H9 (cell line): ENCODE data around the gene GRIPAP1. TPM values are rescaled to one million over a fixed set of nuclear protein-coding genes. Genes with fewer than 3 reads are reported as not detected.

Source experiments
- DNase-seq: peaks from one replicate; pipeline ENCODE4 v3.0.0-alpha.2; 2017
- H2AFZ ChIP-seq: one replicate; pipeline ENCODE4 v1.6.1; 2013; ENCODE audit warnings: mild to moderate bottlenecking, low read length, control low read depth, moderate library complexity
- H2AK5ac ChIP-seq: 2 replicates; pipeline ENCODE4 v1.6.1; 2013; ENCODE audit warnings: low read length, control low read depth, mixed read lengths; ENCODE audit not compliant: insufficient read length
- H2BK120ac ChIP-seq: one replicate; pipeline ENCODE4 v1.6.1; 2013; ENCODE audit warnings: low read depth, mild to moderate bottlenecking, low read length, control low read depth, inconsistent platforms; ENCODE audit not compliant: poor library complexity, severe bottlenecking
- H2BK12ac ChIP-seq: 2 replicates; pipeline ENCODE4 v1.6.1; 2013; ENCODE audit warnings: low read length, control low read depth, mixed read lengths, low read depth; ENCODE audit not compliant: insufficient read length
- H2BK15ac ChIP-seq: 2 replicates; pipeline ENCODE4 v1.6.1; 2013; ENCODE audit warnings: low read depth, low read length, control low read depth
- H2BK20ac ChIP-seq: one replicate; pipeline ENCODE4 v1.6.1; 2013; ENCODE audit warnings: low read depth, mild to moderate bottlenecking, low read length, control low read depth, inconsistent platforms; ENCODE audit not compliant: poor library complexity, severe bottlenecking
- H2BK5ac ChIP-seq: 2 replicates; pipeline ENCODE4 v1.6.1; 2013; ENCODE audit warnings: low read length, control low read depth, mixed read lengths; ENCODE audit not compliant: insufficient read length
- H3K14ac ChIP-seq: 2 replicates; pipeline ENCODE4 v1.6.1; 2013; ENCODE audit warnings: low read length, control low read depth; ENCODE audit not compliant: insufficient read depth
- H3K18ac ChIP-seq: 2 replicates; pipeline ENCODE4 v1.6.1; 2013; ENCODE audit warnings: low read depth, mild to moderate bottlenecking, mixed read lengths, low read length, control low read depth; ENCODE audit not compliant: insufficient read length
- H3K23ac ChIP-seq: 2 replicates; pipeline ENCODE4 v1.6.1; 2013; ENCODE audit warnings: low read length, control low read depth, mixed read lengths, low read depth; ENCODE audit not compliant: insufficient read length
- H3K23me2 ChIP-seq: 2 replicates; pipeline ENCODE4 v1.6.1; 2013; ENCODE audit warnings: low read depth, mild to moderate bottlenecking, mixed read lengths, low read length, control low read depth; ENCODE audit not compliant: insufficient read length, poor library complexity, severe bottlenecking
- H3K27ac ChIP-seq: 2 replicates; pipeline ENCODE4 v1.5.1; 2013; ENCODE audit warnings: low read length, control low read depth, mixed read lengths, low read depth; ENCODE audit not compliant: insufficient read length
- H3K27me3 ChIP-seq: 2 replicates; pipeline ENCODE4 v1.6.1; 2013; ENCODE audit warnings: low read length, control low read depth, inconsistent platforms; ENCODE audit not compliant: insufficient read depth
- H3K4ac ChIP-seq: 2 replicates; pipeline ENCODE4 v1.6.1; 2013; ENCODE audit warnings: low read depth, mild to moderate bottlenecking, control low read depth, inconsistent platforms, low read length, moderate library complexity
- H3K4me1 ChIP-seq: 2 replicates; pipeline ENCODE4 v1.6.1; 2013; ENCODE audit warnings: low read length, control low read depth, inconsistent platforms; ENCODE audit not compliant: insufficient read depth
- H3K4me2 ChIP-seq: 2 replicates; pipeline ENCODE4 v1.6.1; 2013; ENCODE audit warnings: low read length, control low read depth, mixed read lengths; ENCODE audit not compliant: insufficient read length, insufficient read depth
- H3K56ac ChIP-seq: 2 replicates; pipeline ENCODE4 v1.6.1; 2013; ENCODE audit warnings: low read depth, mild to moderate bottlenecking, mixed read lengths, low read length, control low read depth; ENCODE audit not compliant: insufficient read length
- H3K79me1 ChIP-seq: 2 replicates; pipeline ENCODE4 v1.6.1; 2013; ENCODE audit warnings: low read depth, mild to moderate bottlenecking, moderate library complexity, low read length, control low read depth, inconsistent platforms; ENCODE audit not compliant: insufficient read depth, poor library complexity, severe bottlenecking
- H3K79me2 ChIP-seq: 2 replicates; pipeline ENCODE4 v1.6.1; 2013; ENCODE audit warnings: low read length, control low read depth, inconsistent platforms; ENCODE audit not compliant: insufficient read depth
- H3K9ac ChIP-seq: 2 replicates; pipeline ENCODE4 v1.6.1; 2013; ENCODE audit warnings: low read length, control low read depth, mixed read lengths; ENCODE audit not compliant: insufficient read length; ENCODE audit errors: extremely low read depth
- H3K9me3 ChIP-seq: one replicate; pipeline ENCODE4 v1.6.1; 2013; ENCODE audit warnings: low read depth, low read length, inconsistent platforms; ENCODE audit not compliant: control insufficient read depth
- H3T11ph ChIP-seq: one replicate; pipeline ENCODE4 v1.6.1; 2013; ENCODE audit warnings: mild to moderate bottlenecking, low read length, control low read depth, inconsistent platforms
- H4K20me1 ChIP-seq: one replicate; pipeline ENCODE4 v1.6.1; 2013; ENCODE audit not compliant: control insufficient read depth, insufficient read length, insufficient read depth
- H4K5ac ChIP-seq: 2 replicates; pipeline ENCODE4 v1.6.1; 2013; ENCODE audit warnings: low read depth, mild to moderate bottlenecking, mixed read lengths, low read length, control low read depth; ENCODE audit not compliant: insufficient read length
- H4K8ac ChIP-seq: replicated peaks from 2 replicates; pipeline ENCODE4 v1.6.1; 2013; ENCODE audit warnings: low read length, control low read depth, mixed read lengths, low read depth; ENCODE audit not compliant: insufficient read length
- H4K91ac ChIP-seq: 2 replicates; pipeline ENCODE4 v1.6.1; 2013; ENCODE audit warnings: low read depth, mild to moderate bottlenecking, moderate library complexity, mixed read lengths, low read length, control low read depth; ENCODE audit not compliant: insufficient read length
- H3K27ac Mint-ChIP-seq, 3 experiments: 2 replicates in 2 of 3; 3 replicates in 1 of 3; pipeline ENCODE4 v1.8.0; 2020 to 2021; ENCODE audit warnings: mixed read lengths in 3 of 3, mild to moderate bottlenecking in 1 of 3, moderate library complexity in 1 of 3
- H3K27me3 Mint-ChIP-seq: 2 replicates; pipeline ENCODE4 v1.8.0; 2021; ENCODE audit warnings: low read depth, mild to moderate bottlenecking, moderate library complexity, mixed read lengths
- H3K36me3 Mint-ChIP-seq, 3 experiments: 2 replicates in 2 of 3; 3 replicates in 1 of 3; pipeline ENCODE4 v1.8.0; 2020 to 2021; ENCODE audit warnings: low read depth in 3 of 3, mixed read lengths in 3 of 3; ENCODE audit not compliant: insufficient read depth in 1 of 3
- H3K4me1 Mint-ChIP-seq, 2 experiments: 2 replicates each; pipeline ENCODE4 v1.8.0; 2020; ENCODE audit warnings: mixed read lengths in 2 of 2
- H3K4me3 Mint-ChIP-seq, 2 experiments: 2 replicates in 1 of 2; 3 replicates in 1 of 2; pipeline ENCODE4 v1.8.0; 2020 to 2021; ENCODE audit warnings: mild to moderate bottlenecking in 2 of 2, mixed read lengths in 2 of 2, moderate library complexity in 1 of 2
- H3K9me3 Mint-ChIP-seq, 2 experiments: 2 replicates in 1 of 2; 3 replicates in 1 of 2; pipeline ENCODE4 v1.8.0; 2020; ENCODE audit warnings: mild to moderate bottlenecking in 2 of 2, mixed read lengths in 2 of 2, moderate library complexity in 1 of 2
- CTCF ChIP-seq: fragments of 200-600 bp; sonication (generic); conservative IDR thresholded peaks from 3 replicates; pipeline ENCODE4 v1.8.0; 2021; ENCODE audit warnings: antibody characterized with exemption, mild to moderate bottlenecking
- WGBS: extraction: QIAGEN DNeasy Blood & Tissue Kit; methylation state at CpG from one replicate; pipeline ENCODE4 v1.1.7; 2013; ENCODE audit warnings: missing lambda C conversion rate, low lambda C conversion rate, mixed read lengths; ENCODE audit not compliant: insufficient read length; ENCODE audit errors: extremely low coverage; 5-methylcytosine and 5-hydroxymethylcytosine counted together
- total RNA-seq: library from RNA; stranded (reverse); gene quantifications from 2 replicates; pipeline ENCODE4 v1.2.1, GENCODE V29; 2021

GRIPAP1 gene
- total RNA-seq, 1 experiment from 2014 or later = 71.8 TPM

- Histone ChIP-seq H3T11ph (no peak overlapping the region), H2BK20ac (no peak overlapping the region), H3K4me1 (peaks cover 4% of the 10 kb centered on the region; the same call in 1 of the 2 replicates), H3K23ac (no peak overlapping the region), H4K91ac (no peak overlapping the region), H2BK12ac (no peak overlapping the region), H3K56ac (no peak overlapping the region), H3K18ac (no peak overlapping the region), H2BK15ac (no peak overlapping the region), H2BK5ac (no peak overlapping the region), H3K27ac (no peak overlapping the region), H3K79me1 (no peaks in the 10 kb centered on the region), H3K9me3 (no peaks in the 10 kb centered on the region), H3K4ac (no peak overlapping the region), H2BK120ac (no peak overlapping the region), H2AK5ac (no peak overlapping the region), H4K8ac (no peak overlapping the region), H3K9ac (no peak overlapping the region), H4K20me1 (no peaks in the 10 kb centered on the region), H2AFZ (no peak overlapping the region), H3K4me2 (no peak overlapping the region), H3K79me2 (peaks cover 3% of the 10 kb centered on the region; the same call in 1 of the 2 replicates), H3K23me2 (no peaks in the 10 kb centered on the region), H3K27me3 (no peaks in the 10 kb centered on the region), H3K14ac (no peak overlapping the region), H4K5ac (no peak overlapping the region)
- no peak overlapping the region for H3K4me3 Mint-ChIP-seq
- WGBS = no CpG with 5 or more reads among the region's 2 CpGs
- no peak overlapping the region for H3K27ac Mint-ChIP-seq
- H3K36me3 Mint-ChIP-seq = peaks cover 34 to 60% (median 45%) of the 10 kb centered on the region in 3 experiments
- no peak for DNase-seq
- no peak for TF ChIP-seq CTCF
- peaks cover 60 to 65% of the 10 kb centered on the region in 2 experiments for H3K9me3 Mint-ChIP-seq
- no peaks in the 10 kb centered on the region; the same call in 1 of the 2 replicates for H3K27me3 Mint-ChIP-seq
- H3K4me1 Mint-ChIP-seq = peaks cover 11 to 20% of the 10 kb centered on the region in 2 experiments
These were observed 68.3 kb downstream of the GRIPAP1 start for GRCh38 chrX:48933757-48934156.
